Measurements from ENCODE around the gene CHCHD3.

DNA sequence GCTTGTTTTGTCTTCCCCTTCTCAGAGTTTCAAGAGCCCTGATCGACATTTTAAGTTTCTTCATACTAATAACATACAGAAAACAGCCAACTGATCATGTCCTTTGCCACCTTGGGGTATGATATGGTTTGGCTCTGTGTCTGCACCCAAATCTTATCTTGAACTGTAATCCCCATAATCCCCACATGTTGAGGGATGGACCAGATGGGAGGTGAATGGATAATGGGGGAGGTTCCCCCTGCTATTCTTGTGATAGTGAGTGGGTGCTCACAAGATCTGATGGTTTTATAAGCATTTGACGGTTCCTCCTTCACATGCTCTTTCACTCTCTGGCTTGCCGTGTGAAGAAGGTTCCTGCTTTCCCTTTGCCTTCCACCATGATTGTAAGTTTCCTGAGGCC, 190.3 kb downstream of the CHCHD3 start:
- no peak for TF ChIP-seq CREM (CRISPR knock-in tag; IDR thresholded peaks at IDR 0.05)
- TF ChIP-seq, protein P1, sequence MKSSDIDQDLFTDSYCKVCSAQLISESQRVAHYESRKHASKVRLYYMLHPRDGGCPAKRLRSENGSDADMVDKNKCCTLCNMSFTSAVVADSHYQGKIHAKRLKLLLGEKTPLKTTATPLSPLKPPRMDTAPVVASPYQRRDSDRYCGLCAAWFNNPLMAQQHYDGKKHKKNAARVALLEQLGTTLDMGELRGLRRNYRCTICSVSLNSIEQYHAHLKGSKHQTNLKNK (CRISPR knock-in tag; IDR thresholded peaks at IDR 0.05) = no peak
- TF ChIP-seq, protein P2, sequence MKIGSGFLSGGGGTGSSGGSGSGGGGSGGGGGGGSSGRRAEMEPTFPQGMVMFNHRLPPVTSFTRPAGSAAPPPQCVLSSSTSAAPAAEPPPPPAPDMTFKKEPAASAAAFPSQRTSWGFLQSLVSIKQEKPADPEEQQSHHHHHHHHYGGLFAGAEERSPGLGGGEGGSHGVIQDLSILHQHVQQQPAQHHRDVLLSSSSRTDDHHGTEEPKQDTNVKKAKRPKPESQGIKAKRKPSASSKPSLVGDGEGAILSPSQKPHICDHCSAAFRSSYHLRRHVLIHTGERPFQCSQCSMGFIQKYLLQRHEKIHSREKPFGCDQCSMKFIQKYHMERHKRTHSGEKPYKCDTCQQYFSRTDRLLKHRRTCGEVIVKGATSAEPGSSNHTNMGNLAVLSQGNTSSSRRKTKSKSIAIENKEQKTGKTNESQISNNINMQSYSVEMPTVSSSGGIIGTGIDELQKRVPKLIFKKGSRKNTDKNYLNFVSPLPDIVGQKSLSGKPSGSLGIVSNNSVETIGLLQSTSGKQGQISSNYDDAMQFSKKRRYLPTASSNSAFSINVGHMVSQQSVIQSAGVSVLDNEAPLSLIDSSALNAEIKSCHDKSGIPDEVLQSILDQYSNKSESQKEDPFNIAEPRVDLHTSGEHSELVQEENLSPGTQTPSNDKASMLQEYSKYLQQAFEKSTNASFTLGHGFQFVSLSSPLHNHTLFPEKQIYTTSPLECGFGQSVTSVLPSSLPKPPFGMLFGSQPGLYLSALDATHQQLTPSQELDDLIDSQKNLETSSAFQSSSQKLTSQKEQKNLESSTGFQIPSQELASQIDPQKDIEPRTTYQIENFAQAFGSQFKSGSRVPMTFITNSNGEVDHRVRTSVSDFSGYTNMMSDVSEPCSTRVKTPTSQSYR (CRISPR knock-in tag; IDR thresholded peaks at IDR 0.05) = no peak
- TF ChIP-seq, protein P3, sequence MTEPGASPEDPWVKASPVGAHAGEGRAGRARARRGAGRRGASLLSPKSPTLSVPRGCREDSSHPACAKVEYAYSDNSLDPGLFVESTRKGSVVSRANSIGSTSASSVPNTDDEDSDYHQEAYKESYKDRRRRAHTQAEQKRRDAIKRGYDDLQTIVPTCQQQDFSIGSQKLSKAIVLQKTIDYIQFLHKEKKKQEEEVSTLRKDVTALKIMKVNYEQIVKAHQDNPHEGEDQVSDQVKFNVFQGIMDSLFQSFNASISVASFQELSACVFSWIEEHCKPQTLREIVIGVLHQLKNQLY (CRISPR knock-in tag; IDR thresholded peaks at IDR 0.05) = no peak
- TF ChIP-seq ZNF232 (CRISPR knock-in tag; IDR thresholded peaks at IDR 0.05) = no peak
- TF ChIP-seq, protein P4, sequence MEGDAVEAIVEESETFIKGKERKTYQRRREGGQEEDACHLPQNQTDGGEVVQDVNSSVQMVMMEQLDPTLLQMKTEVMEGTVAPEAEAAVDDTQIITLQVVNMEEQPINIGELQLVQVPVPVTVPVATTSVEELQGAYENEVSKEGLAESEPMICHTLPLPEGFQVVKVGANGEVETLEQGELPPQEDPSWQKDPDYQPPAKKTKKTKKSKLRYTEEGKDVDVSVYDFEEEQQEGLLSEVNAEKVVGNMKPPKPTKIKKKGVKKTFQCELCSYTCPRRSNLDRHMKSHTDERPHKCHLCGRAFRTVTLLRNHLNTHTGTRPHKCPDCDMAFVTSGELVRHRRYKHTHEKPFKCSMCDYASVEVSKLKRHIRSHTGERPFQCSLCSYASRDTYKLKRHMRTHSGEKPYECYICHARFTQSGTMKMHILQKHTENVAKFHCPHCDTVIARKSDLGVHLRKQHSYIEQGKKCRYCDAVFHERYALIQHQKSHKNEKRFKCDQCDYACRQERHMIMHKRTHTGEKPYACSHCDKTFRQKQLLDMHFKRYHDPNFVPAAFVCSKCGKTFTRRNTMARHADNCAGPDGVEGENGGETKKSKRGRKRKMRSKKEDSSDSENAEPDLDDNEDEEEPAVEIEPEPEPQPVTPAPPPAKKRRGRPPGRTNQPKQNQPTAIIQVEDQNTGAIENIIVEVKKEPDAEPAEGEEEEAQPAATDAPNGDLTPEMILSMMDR (IDR thresholded peaks at IDR 0.05) = no peak

Measured in WTC11 (cell line).